Measurements from ENCODE around the gene SLC9A5. TPM values are rescaled to one million over a fixed set of nuclear protein-coding genes. Genes with fewer than 3 reads are reported as not detected.
A peak's percentile ranks its signal among the peaks of the same experiment; 100 is the strongest.

SLC9A5 gene
- total RNA-seq, 4 donors from 2014 or later: 0.37 to 1.2 (median 0.72) TPM

GRCh38 chr16:67269766-67270165 lies 21.0 kb downstream of the SLC9A5 start:
- ATAC-seq (ENCODE audit: low FRiP score): peak; percentile 65
- no peak for DNase-seq (ENCODE audit: low spot score)
- TF ChIP-seq, protein P1, sequence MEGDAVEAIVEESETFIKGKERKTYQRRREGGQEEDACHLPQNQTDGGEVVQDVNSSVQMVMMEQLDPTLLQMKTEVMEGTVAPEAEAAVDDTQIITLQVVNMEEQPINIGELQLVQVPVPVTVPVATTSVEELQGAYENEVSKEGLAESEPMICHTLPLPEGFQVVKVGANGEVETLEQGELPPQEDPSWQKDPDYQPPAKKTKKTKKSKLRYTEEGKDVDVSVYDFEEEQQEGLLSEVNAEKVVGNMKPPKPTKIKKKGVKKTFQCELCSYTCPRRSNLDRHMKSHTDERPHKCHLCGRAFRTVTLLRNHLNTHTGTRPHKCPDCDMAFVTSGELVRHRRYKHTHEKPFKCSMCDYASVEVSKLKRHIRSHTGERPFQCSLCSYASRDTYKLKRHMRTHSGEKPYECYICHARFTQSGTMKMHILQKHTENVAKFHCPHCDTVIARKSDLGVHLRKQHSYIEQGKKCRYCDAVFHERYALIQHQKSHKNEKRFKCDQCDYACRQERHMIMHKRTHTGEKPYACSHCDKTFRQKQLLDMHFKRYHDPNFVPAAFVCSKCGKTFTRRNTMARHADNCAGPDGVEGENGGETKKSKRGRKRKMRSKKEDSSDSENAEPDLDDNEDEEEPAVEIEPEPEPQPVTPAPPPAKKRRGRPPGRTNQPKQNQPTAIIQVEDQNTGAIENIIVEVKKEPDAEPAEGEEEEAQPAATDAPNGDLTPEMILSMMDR (IDR thresholded peaks at IDR 0.05): no peak

DNA sequence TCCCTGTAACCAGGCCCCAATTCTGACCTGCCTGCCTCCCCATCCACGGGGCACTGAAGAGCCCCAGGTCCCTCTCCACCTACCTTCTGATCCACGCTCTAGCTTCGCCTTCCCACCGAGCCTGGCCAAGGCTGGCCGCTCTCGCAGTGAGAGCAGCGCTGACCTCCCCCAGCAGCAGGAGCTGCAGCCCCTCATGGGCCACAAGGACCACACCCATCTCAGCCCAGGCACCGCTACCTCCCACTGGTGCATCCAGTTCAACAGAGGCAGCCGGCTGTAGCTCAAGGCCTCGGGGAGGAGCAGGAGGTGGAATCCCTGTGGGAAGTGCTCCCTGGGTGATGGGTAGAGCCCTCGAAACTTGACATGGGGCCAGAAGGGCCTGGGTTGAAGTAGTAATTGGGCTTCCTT lies 22.2 kb downstream of the SLC9A5 start:
- TF ChIP-seq, protein P1 (IDR thresholded peaks at IDR 0.05): no peak
- ATAC-seq (ENCODE audit: low FRiP score): no peak
- DNase-seq (ENCODE audit: low spot score): no peak

DNA sequence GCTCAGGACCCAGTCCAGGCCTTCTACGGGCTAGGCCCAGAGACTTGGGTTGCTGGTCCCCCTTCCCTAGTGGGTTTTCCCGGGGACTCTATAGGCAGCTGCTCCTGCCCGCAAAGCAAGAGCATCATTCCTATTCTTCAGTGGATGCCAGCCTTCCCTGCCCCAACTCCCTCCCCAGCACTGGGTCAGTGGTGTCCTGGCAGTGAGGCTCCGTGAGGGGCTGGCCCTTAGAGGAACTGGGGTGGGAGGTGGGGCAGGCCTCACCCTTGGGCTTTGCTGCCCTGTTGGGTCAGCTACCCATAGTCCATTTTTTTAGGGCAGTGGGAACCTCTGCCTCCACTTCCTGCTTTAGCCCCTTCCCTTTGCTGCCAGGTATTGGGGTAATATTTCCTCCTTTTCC lies 22.7 kb downstream of the SLC9A5 start:
- DNase-seq (ENCODE audit: low spot score) (no peak), ATAC-seq (ENCODE audit: low FRiP score) (no peak)
- TF ChIP-seq, protein P1 (IDR thresholded peaks at IDR 0.05): no peak

DNA sequence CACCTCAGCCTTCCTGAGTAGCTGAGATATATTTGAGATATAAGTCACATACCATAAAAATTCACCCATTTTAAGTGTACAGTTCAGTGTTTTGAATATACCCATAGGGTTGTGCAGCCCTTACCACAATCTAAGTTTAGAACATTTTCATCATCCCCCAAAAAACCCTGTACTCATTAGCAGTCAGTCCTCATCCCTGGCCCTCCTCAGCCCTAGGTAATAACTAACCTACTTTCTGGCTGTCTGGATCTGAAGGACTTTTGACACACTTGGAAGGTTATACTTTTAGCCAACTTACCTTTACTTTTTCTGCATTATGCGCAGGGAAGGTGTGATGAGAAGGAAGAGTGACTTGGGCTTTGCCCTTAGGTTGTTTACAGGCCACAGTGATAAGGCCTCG lies 26.5 kb downstream of the SLC9A5 start:
- no peak for ATAC-seq (ENCODE audit: low FRiP score)

GRCh38 chr16:67277294-67277998 lies 28.7 kb downstream of the SLC9A5 start:
- TF ChIP-seq, protein P1 (IDR thresholded peaks at IDR 0.05): no peak
- DNase-seq (ENCODE audit: low spot score): peak; percentile 56
- ATAC-seq (ENCODE audit: low FRiP score): peak; percentile 82

More for the DNA sequence above, 26.5 kb downstream of the SLC9A5 start:
- TF ChIP-seq, protein P1 (IDR thresholded peaks at IDR 0.05): no peak
- no peak for DNase-seq (ENCODE audit: low spot score)

DNA sequence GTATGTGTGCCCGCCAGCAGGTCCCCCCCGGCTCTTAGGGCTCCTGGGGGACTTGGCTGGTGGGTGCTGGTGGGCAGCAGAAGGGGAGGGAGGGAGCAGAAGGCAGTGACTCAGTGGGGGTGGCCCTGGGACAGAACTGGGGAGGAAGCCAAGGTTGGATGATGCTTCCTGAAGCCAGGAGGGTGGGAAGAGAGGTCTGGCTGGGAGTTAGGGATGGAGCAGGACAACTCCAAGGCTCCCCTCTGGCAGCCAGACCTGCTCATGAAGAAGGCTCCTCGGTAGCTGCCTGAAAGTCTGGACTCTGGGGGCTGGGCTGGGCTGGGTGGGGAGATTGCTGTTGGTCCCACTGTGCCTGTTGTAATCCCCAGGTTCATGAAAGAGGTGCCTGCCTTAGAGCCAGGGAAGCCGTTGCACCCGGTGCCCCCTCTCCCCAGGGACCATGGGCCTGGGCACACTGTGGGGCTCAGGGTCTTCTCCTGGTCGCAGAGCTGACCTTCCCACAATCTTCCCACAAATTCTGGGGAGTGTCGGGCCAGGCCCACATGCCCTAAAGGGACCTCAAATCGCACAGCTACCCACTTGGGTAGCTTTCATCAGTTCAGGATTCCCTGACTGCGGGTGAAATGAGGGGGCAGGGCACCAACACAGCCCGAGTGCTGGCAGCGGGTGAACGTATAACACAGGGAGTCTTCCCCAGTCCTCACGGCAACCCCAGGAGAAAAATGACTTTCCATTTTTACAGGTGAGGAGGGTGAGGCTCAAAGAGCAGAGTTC lies 29.4 kb downstream of the SLC9A5 start:
- peak; percentile 37 for ATAC-seq (ENCODE audit: low FRiP score)
- DNase-seq (ENCODE audit: low spot score): no peak
- TF ChIP-seq, protein P1 (IDR thresholded peaks at IDR 0.05): no peak
